ENCODE measurements around the gene ZFHX2.
A peak's percentile ranks its signal among the peaks of the same experiment; 100 is the strongest.
"Not testable (repeated sequence)": the region's sequence is repeated elsewhere in the genome, so short reads cannot be mapped to it uniquely, and the experiment has no call there.

Gene ZFHX2

GRCh38 chr14:23551266-23552028 lies at the start of gene ZFHX2:
TSS of gene ZFHX2 (minus strand) at chr14:23551765. CDS start at chr14:23535325, 16,440 bp downstream.
- DNase-seq (ENCODE audit: low spot score), result peak; percentile 89

- DNase-seq (ENCODE audit: low spot score), result no peak
These were observed 49.2 kb upstream of the ZFHX2 start for GRCh38 chr14:23600806-23601205.

- no peak for DNase-seq (ENCODE audit: low spot score)
These were observed 48.8 kb upstream of the ZFHX2 start for GRCh38 chr14:23600322-23600707.

- not testable (repeated sequence) for DNase-seq (ENCODE audit: low spot score)
These were observed 42.6 kb upstream of the ZFHX2 start for GRCh38 chr14:23594191-23594590.

- DNase-seq (ENCODE audit: low spot score), result no peak
These were observed 38.6 kb upstream of the ZFHX2 start for GRCh38 chr14:23590198-23590597.

- no peak for DNase-seq (ENCODE audit: low spot score)
These were observed 38.0 kb upstream of the ZFHX2 start for GRCh38 chr14:23589606-23590005.

GRCh38 chr14:23588884-23589598 lies 37.5 kb upstream of the ZFHX2 start:
- peak; percentile 87 for DNase-seq (ENCODE audit: low spot score)

GRCh38 chr14:23584527-23585203 lies 33.1 kb upstream of the ZFHX2 start:
- not testable (repeated sequence) for DNase-seq (ENCODE audit: low spot score)

- not testable (repeated sequence) for DNase-seq (ENCODE audit: low spot score)
These were observed 32.4 kb upstream of the ZFHX2 start for GRCh38 chr14:23583761-23584526.

GRCh38 chr14:23582906-23583760 lies 31.6 kb upstream of the ZFHX2 start:
- no peak for DNase-seq (ENCODE audit: low spot score)

GRCh38 chr14:23580948-23581281 lies 29.4 kb upstream of the ZFHX2 start:
- no peak for DNase-seq (ENCODE audit: low spot score)

GRCh38 chr14:23580152-23580926 lies 28.8 kb upstream of the ZFHX2 start:
- DNase-seq (ENCODE audit: low spot score), result no peak

- DNase-seq (ENCODE audit: low spot score), result no peak
These were observed 28.2 kb upstream of the ZFHX2 start for GRCh38 chr14:23579739-23580138.

GRCh38 chr14:23579311-23579630 lies 27.7 kb upstream of the ZFHX2 start:
- no peak for DNase-seq (ENCODE audit: low spot score)

GRCh38 chr14:23578560-23579310 lies 27.2 kb upstream of the ZFHX2 start, which contains the start of gene JPH4:
TSS of gene JPH4 (minus strand) at chr14:23578790. CDS start at chr14:23577453, 1,337 bp downstream.
- no peak for DNase-seq (ENCODE audit: low spot score)

- DNase-seq (ENCODE audit: low spot score), result no peak
These were observed 26.3 kb upstream of the ZFHX2 start for GRCh38 chr14:23577710-23578392.

GRCh38 chr14:23577004-23577681 lies 25.6 kb upstream of the ZFHX2 start:
- DNase-seq (ENCODE audit: low spot score), result no peak

- no peak for DNase-seq (ENCODE audit: low spot score)
These were observed 21.9 kb upstream of the ZFHX2 start for GRCh38 chr14:23573384-23574015.
